Liver (tissue), 9 donors: ENCODE measurements around the gene DCDC2C. TPM values are rescaled to one million over a fixed set of nuclear protein-coding genes. Genes with fewer than 3 reads are reported as not detected.

Source experiments
- DNase-seq: peaks from one replicate; pipeline ENCODE4 v3.0.0-alpha.2; 2017; ENCODE audit warnings: low spot score
- H3K27ac ChIP-seq, 2 donors: one replicate each; pipeline ENCODE4 v1.7.0; 2013; ENCODE audit warnings: inconsistent platforms in 2 of 2, low read length in 2 of 2, control low read depth in 1 of 2, low read depth in 1 of 2, mild to moderate bottlenecking in 1 of 2
- H3K27me3 ChIP-seq, 4 donors: one replicate each; pipeline versions ENCODE4 v1.6.1 to v1.7.0; 2013; ENCODE audit warnings: low read length in 3 of 4, inconsistent platforms in 1 of 4, mild to moderate bottlenecking in 1 of 4, moderate library complexity in 1 of 4; ENCODE audit not compliant: control insufficient read depth in 4 of 4, insufficient read depth in 4 of 4
- H3K36me3 ChIP-seq, 4 donors: one replicate each; pipeline versions ENCODE4 v1.6.1 to v1.7.0; 2013; ENCODE audit warnings: low read length in 3 of 4, mild to moderate bottlenecking in 3 of 4, low read depth in 1 of 4, moderate library complexity in 1 of 4; ENCODE audit not compliant: control insufficient read depth in 4 of 4, insufficient read depth in 3 of 4
- H3K4me1 ChIP-seq, 4 donors: one replicate each; pipeline versions ENCODE4 v1.6.1 to v1.7.0; 2013; ENCODE audit warnings: low read length in 3 of 4, mild to moderate bottlenecking in 3 of 4, moderate library complexity in 1 of 4; ENCODE audit not compliant: control insufficient read depth in 4 of 4, insufficient read depth in 4 of 4
- H3K4me3 ChIP-seq, 3 donors: one replicate each; pipeline versions ENCODE4 v1.6.1 to v1.7.0; 2013; ENCODE audit warnings: low read length in 3 of 3, control low read depth in 1 of 3, low read depth in 1 of 3, mild to moderate bottlenecking in 1 of 3
- H3K9ac ChIP-seq, 2 donors: one replicate each; pipeline ENCODE4 v1.7.0; 2013; ENCODE audit warnings: low read length in 2 of 2, mild to moderate bottlenecking in 2 of 2, moderate library complexity in 2 of 2, control low read depth in 1 of 2, low read depth in 1 of 2
- H3K9me3 ChIP-seq, 4 donors: one replicate each; pipeline versions ENCODE4 v1.6.1 to v1.7.0; 2013; ENCODE audit warnings: low read length in 3 of 4; ENCODE audit not compliant: control insufficient read depth in 4 of 4
- ATF3 ChIP-seq: IDR thresholded peaks from 2 replicates; pipeline ENCODE4 v1.6.1; 2016; ENCODE audit warnings: antibody characterized with exemption
- CTCF ChIP-seq: fragments of 150-350 bp; IDR thresholded peaks from 2 replicates; pipeline ENCODE4 v1.5.1; 2017; ENCODE audit warnings: improper control_type of control experiment, low read depth, low read length; ENCODE audit not compliant: missing input control
- EGR1 ChIP-seq, 2 donors: IDR thresholded peaks; 2 replicates each; pipeline ENCODE4 v1.6.1; 2016 to 2018; ENCODE audit warnings: antibody characterized with exemption in 2 of 2, low read depth in 2 of 2
- FOXA1 ChIP-seq: IDR thresholded peaks from 2 replicates; pipeline ENCODE4 v1.6.1; 2016; ENCODE audit warnings: antibody characterized with exemption
- FOXA2 ChIP-seq: IDR thresholded peaks from 2 replicates; pipeline ENCODE4 v1.6.1; 2016; ENCODE audit warnings: antibody characterized with exemption
- GABPA ChIP-seq, 2 donors: IDR thresholded peaks in 1 of 2; conservative IDR thresholded peaks in 1 of 2; 2 replicates each; pipeline ENCODE4 v1.6.1; 2016; ENCODE audit warnings: antibody characterized with exemption in 2 of 2, mild to moderate bottlenecking in 1 of 2, moderate library complexity in 1 of 2
- HNF4A ChIP-seq, 2 donors: conservative IDR thresholded peaks; 2 replicates each; pipeline ENCODE4 v1.6.1; 2016; ENCODE audit warnings: antibody characterized with exemption in 2 of 2, mild to moderate bottlenecking in 2 of 2
- HNF4G ChIP-seq: IDR thresholded peaks from 2 replicates; pipeline ENCODE4 v1.6.1; 2016; ENCODE audit warnings: antibody characterized with exemption
- JUND ChIP-seq, 2 donors: IDR thresholded peaks; 2 replicates each; pipeline ENCODE4 v1.6.1; 2016; ENCODE audit warnings: antibody characterized with exemption in 2 of 2
- MAX ChIP-seq: IDR thresholded peaks from 2 replicates; pipeline ENCODE4 v1.6.1; 2016; ENCODE audit warnings: antibody characterized with exemption
- NR2F2 ChIP-seq: IDR thresholded peaks from 2 replicates; pipeline ENCODE4 v1.6.1; 2016; ENCODE audit warnings: antibody characterized with exemption
- REST ChIP-seq: IDR thresholded peaks from 2 replicates; pipeline ENCODE4 v1.6.1; 2016; ENCODE audit warnings: antibody characterized with exemption, mild to moderate bottlenecking
- RXRA ChIP-seq, 2 donors: IDR thresholded peaks; 2 replicates each; pipeline ENCODE4 v1.6.1; 2017 to 2018; ENCODE audit warnings: antibody characterized with exemption in 2 of 2, mild to moderate bottlenecking in 1 of 2
- SP1 ChIP-seq: IDR thresholded peaks from 2 replicates; pipeline ENCODE4 v1.6.1; 2018; ENCODE audit warnings: antibody characterized with exemption, mild to moderate bottlenecking
- TAF1 ChIP-seq: conservative IDR thresholded peaks from 2 replicates; pipeline ENCODE4 v1.6.1; 2016; ENCODE audit warnings: antibody characterized with exemption, mild to moderate bottlenecking
- YY1 ChIP-seq: IDR thresholded peaks from 2 replicates; pipeline ENCODE4 v1.6.1; 2016; ENCODE audit warnings: antibody characterized with exemption, mild to moderate bottlenecking
- ZBTB33 ChIP-seq: IDR thresholded peaks from 2 replicates; pipeline ENCODE4 v1.6.1; 2016; ENCODE audit warnings: antibody characterized with exemption
- WGBS: extraction: QIAGEN DNeasy Blood & Tissue Kit; methylation state at CpG from one replicate; pipeline ENCODE4 v1.1.7; 2013; 5-methylcytosine and 5-hydroxymethylcytosine counted together
- polyA plus RNA-seq, 2 donors: library from polyadenylated mRNA; stranded (reverse) in 1 of 2; unstranded in 1 of 2; fragments of 200-250 nt in 1 of 2; fragments of >200 nt in 1 of 2; fragmentation: Nextera tagmentation in 1 of 2; extraction: Ambion mirVana in 1 of 2; gene quantifications; one replicate each; pipeline versions ENCODE4 v1.2.1 to v1.2.3, GENCODE V29; 2013 to 2015
- total RNA-seq, 2 donors: library from RNA; depleted of rRNA; stranded (reverse); fragments of >200 nt; gene quantifications; one replicate each; pipeline ENCODE4 v1.2.3, GENCODE V29; 2014
- donor health status: healthy.
- donor health status: healthy.
- donor health status: healthy.
- donor health status: healthy.
- donor health status: healthy.

The DCDC2C gene
- total and polyA plus RNA-seq, 4 donors: not detected

- no peak overlapping the region for H3K4me3 ChIP-seq
- no peaks in the 10 kb centered on the region for H3K36me3 ChIP-seq
- H3K4me1 ChIP-seq: no peaks in the 10 kb centered on the region
- DNase-seq: no peak
- H3K9me3 ChIP-seq: no peaks in the 10 kb centered on the region
- TF ChIP-seq ATF3 (no peak), HNF4G (no peak), REST (no peak), ZBTB33 (no peak), TAF1 (no peak), RXRA (IDR thresholded peaks at IDR 0.05) (no peak), FOXA1 (no peak), GABPA (IDR thresholded peaks at IDR 0.05 in 1 of 2, conservative IDR thresholded peaks at IDR 0.05 in 1 of 2) (no peak), SP1 (no peak), CTCF (no peak), YY1 (no peak), JUND (IDR thresholded peaks at IDR 0.05) (no peak), HNF4A (conservative IDR thresholded peaks at IDR 0.05) (no peak)
- H3K27me3 ChIP-seq: peaks cover 0 to 14% (median 0%) of the 10 kb centered on the region in 4 donors
- no peak overlapping the region for H3K9ac ChIP-seq
- H3K27ac ChIP-seq: no peak overlapping the region
- WGBS: 69% methylated on average over 12 of the region's 12 CpGs
Measured at GRCh38 chr2:3774336-3774735, 71.0 kb downstream of the DCDC2C start.

GRCh38 chr2:3776311-3776710 is 72.9 kb downstream of the DCDC2C start:
- H3K4me3 ChIP-seq: no peak overlapping the region
- no peaks in the 10 kb centered on the region for H3K36me3 ChIP-seq
- no peaks in the 10 kb centered on the region for H3K4me1 ChIP-seq
- H3K27me3 ChIP-seq: peaks cover 0 to 11% (median 0%) of the 10 kb centered on the region in 4 donors
- no peak overlapping the region for H3K27ac ChIP-seq
- DNase-seq: no peak
- no peak overlapping the region for H3K9ac ChIP-seq
- 83% methylated on average over 10 of the region's 10 CpGs for WGBS
- H3K9me3 ChIP-seq: no peaks in the 10 kb centered on the region
- TF ChIP-seq MAX: no peak
- no peak for TF ChIP-seq EGR1 (IDR thresholded peaks at IDR 0.05; ENCODE audit: low read depth in 2 of 2)
- TF ChIP-seq RXRA (IDR thresholded peaks at IDR 0.05): no peak
- TF ChIP-seq YY1: no peak
- TF ChIP-seq ATF3: no peak
- no peak for TF ChIP-seq FOXA2
- TF ChIP-seq CTCF: no peak
- no peak for TF ChIP-seq JUND (IDR thresholded peaks at IDR 0.05)
- no peak for TF ChIP-seq TAF1
- TF ChIP-seq GABPA (IDR thresholded peaks at IDR 0.05 in 1 of 2, conservative IDR thresholded peaks at IDR 0.05 in 1 of 2): no peak
- no peak for TF ChIP-seq ZBTB33
- no peak for TF ChIP-seq NR2F2
- no peak for TF ChIP-seq FOXA1
